Caco-2 (cell line): ENCODE measurements around the gene SEMA4C. TPM values are rescaled to one million over a fixed set of nuclear protein-coding genes. Genes with fewer than 3 reads are reported as not detected.

Experiments used
- BruUV-seq: library from RNA; stranded (reverse); fragments of 400-500 nt; replicated peaks from 2 replicates; lab custom pipeline; 2021; lab: Mats Ljungman, UMichigan
- CTCF ChIA-PET: fragments of 300-600 bp; sonication (Branson Sonifier 250); formaldehyde crosslinking; loops from one replicate; lab custom pipeline; 2022; ENCODE audit warnings: antibody characterized with exemption; lab: Charles Lee
- POLR2A ChIA-PET: fragments of 300-600 bp; sonication (Branson Sonifier 250); formaldehyde crosslinking; loops from one replicate; lab custom pipeline; 2022; ENCODE audit warnings: antibody characterized with exemption; lab: Charles Lee
- DNase-seq, 2 experiments: peaks; one replicate each; pipeline versions ENCODE4 v3.0.0 to v3.0.0-alpha.2; 2020 to 2022
- H3K27me3 ChIP-seq: replicated peaks from 2 replicates; pipeline ENCODE4 v1.6.0; 2011; ENCODE audit warnings: low read length; ENCODE audit not compliant: control insufficient read depth, insufficient read depth
- H3K36me3 ChIP-seq: 2 replicates; pipeline ENCODE4 v1.5.1; 2011; ENCODE audit warnings: low read length; ENCODE audit not compliant: control insufficient read depth, insufficient read depth
- H3K4me1 ChIP-seq: fragments of 250-450 bp; sonication (Bioruptor Pico); 2 replicates; pipeline ENCODE4 v1.5.1; 2020; ENCODE audit warnings: mild to moderate bottlenecking
- H3K4me3 ChIP-seq: 2 replicates; pipeline ENCODE4 v1.5.1; 2011; ENCODE audit warnings: low read depth, mild to moderate bottlenecking, control low read depth, low read length
- H3K9me3 ChIP-seq: fragments of 250-450 bp; sonication (Bioruptor Pico); 2 replicates; pipeline ENCODE4 v1.5.1; 2020; ENCODE audit warnings: mild to moderate bottlenecking, moderate library complexity
- H3K27ac Mint-ChIP-seq: one replicate; pipeline ENCODE4 v1.8.0; 2022; ENCODE audit warnings: mixed read lengths; ENCODE audit not compliant: unreplicated experiment
- H3K27me3 Mint-ChIP-seq: one replicate; pipeline ENCODE4 v1.8.0; 2022; ENCODE audit warnings: mixed read lengths; ENCODE audit not compliant: insufficient read depth, unreplicated experiment
- H3K36me3 Mint-ChIP-seq: one replicate; pipeline ENCODE4 v1.8.0; 2022; ENCODE audit warnings: mild to moderate bottlenecking, mixed read lengths; ENCODE audit not compliant: insufficient read depth, unreplicated experiment
- H3K4me1 Mint-ChIP-seq: one replicate; pipeline ENCODE4 v1.8.0; 2022; ENCODE audit warnings: low read depth, mixed read lengths; ENCODE audit not compliant: unreplicated experiment
- H3K4me3 Mint-ChIP-seq: one replicate; pipeline ENCODE4 v1.8.0; 2022; ENCODE audit warnings: mild to moderate bottlenecking, moderate library complexity, mixed read lengths; ENCODE audit not compliant: unreplicated experiment
- H3K9me3 Mint-ChIP-seq: one replicate; pipeline ENCODE4 v1.8.0; 2022; ENCODE audit warnings: mixed read lengths; ENCODE audit not compliant: unreplicated experiment
- intact Hi-C: fragments of 100-400 bp; cut with micrococcal nuclease; formaldehyde crosslinking; loops from one replicate; pipeline ENCODE4 v1.10.0; 2022; ENCODE audit not compliant: unreplicated experiment
- total RNA-seq: library from RNA; stranded (reverse); gene quantifications from 2 replicates; pipeline ENCODE4 v1.2.3, GENCODE V29; 2022
- TF ChIP-seq, protein P1 (sequence below), 2 experiments: fragments of 200-600 bp in 1 of 2; IDR thresholded peaks; 1 replicate in 1 of 2; 2 replicates in 1 of 2; pipeline versions ENCODE4 v1.5.1 to v1.8.0; 2011 to 2022; ENCODE audit warnings: antibody characterized with exemption in 1 of 2, control low read depth in 1 of 2, inconsistent platforms in 1 of 2, low read depth in 1 of 2, low read length in 1 of 2, mild to moderate bottlenecking in 1 of 2, moderate library complexity in 1 of 2; ENCODE audit not compliant: insufficient read depth in 1 of 2, severe bottlenecking in 1 of 2, unreplicated experiment in 1 of 2

SEMA4C gene
- total RNA-seq, 1 experiment from 2014 or later: 29.9 TPM

DNA sequence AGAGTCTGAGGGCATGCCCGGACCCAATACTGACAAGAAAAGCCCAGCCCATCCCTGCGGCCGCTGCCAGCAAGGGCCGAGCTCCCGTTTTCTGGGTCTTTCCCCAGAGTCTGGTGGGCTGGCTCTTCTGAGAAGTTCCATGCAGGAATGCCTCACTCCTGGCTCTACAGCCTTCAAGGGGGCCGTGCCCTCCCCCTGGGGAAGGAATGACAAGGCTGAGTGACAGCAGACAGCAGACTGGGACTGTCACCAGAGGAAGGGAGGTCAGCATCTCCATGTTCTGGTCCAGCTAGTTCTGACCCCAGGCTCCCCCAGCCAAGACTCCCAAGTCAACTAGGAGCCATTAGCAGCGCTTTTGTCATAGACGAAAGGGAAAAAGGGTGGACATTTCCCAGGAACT is 13.0 kb upstream of the SEMA4C start:
- ChIA-PET POLR2A (no interaction called here), CTCF (no interaction called here)
- no peak overlapping the region for H3K4me3 Mint-ChIP-seq
- H3K9me3 Mint-ChIP-seq: no peaks in the 10 kb centered on the region
- no peak overlapping the region for H3K27ac Mint-ChIP-seq
- intact Hi-C loops: no loop called here
- no peaks in the 10 kb centered on the region for H3K36me3 Mint-ChIP-seq
- BruUV-seq: no TSS peak
- Histone ChIP-seq H3K27me3 (no peaks in the 10 kb centered on the region), H3K36me3 (no peaks in the 10 kb centered on the region), H3K4me1 (peaks cover 23% of the 10 kb centered on the region), H3K9me3 (no peaks in the 10 kb centered on the region), H3K4me3 (no peak overlapping the region)
- DNase-seq: no peak
- H3K4me1 Mint-ChIP-seq: peaks cover 22% of the 10 kb centered on the region
- H3K27me3 Mint-ChIP-seq: no peaks in the 10 kb centered on the region
- TF ChIP-seq, protein P1, sequence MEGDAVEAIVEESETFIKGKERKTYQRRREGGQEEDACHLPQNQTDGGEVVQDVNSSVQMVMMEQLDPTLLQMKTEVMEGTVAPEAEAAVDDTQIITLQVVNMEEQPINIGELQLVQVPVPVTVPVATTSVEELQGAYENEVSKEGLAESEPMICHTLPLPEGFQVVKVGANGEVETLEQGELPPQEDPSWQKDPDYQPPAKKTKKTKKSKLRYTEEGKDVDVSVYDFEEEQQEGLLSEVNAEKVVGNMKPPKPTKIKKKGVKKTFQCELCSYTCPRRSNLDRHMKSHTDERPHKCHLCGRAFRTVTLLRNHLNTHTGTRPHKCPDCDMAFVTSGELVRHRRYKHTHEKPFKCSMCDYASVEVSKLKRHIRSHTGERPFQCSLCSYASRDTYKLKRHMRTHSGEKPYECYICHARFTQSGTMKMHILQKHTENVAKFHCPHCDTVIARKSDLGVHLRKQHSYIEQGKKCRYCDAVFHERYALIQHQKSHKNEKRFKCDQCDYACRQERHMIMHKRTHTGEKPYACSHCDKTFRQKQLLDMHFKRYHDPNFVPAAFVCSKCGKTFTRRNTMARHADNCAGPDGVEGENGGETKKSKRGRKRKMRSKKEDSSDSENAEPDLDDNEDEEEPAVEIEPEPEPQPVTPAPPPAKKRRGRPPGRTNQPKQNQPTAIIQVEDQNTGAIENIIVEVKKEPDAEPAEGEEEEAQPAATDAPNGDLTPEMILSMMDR (IDR thresholded peaks at IDR 0.05; ENCODE audit: insufficient read depth in 1 of 2, low read depth in 1 of 2, low read length in 1 of 2, severe bottlenecking in 1 of 2, unreplicated experiment in 1 of 2): no peak

DNA sequence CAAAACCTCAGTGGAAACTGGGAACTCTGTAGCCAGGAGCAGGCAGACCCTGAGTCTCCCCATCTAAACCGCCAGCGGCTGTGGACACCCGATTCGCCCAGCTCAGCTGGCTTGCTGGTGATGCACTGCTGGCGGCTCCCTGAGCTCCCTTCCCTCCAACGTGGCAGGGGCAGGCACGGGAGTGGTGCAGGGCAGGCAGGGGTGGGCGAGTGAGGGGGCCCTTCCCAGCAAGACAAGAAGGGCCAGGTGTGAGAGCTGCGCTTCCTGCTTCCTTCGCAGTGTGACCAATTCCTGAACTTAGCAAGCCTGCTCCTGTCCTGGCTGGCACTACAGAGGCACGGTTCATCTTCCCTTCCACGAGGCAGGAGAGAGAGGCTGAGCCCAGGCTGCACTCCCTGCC is 12.3 kb upstream of the SEMA4C start:
- intact Hi-C loops: no loop called here
- CTCF ChIA-PET: no interaction called here
- DNase-seq: no peak

DNA sequence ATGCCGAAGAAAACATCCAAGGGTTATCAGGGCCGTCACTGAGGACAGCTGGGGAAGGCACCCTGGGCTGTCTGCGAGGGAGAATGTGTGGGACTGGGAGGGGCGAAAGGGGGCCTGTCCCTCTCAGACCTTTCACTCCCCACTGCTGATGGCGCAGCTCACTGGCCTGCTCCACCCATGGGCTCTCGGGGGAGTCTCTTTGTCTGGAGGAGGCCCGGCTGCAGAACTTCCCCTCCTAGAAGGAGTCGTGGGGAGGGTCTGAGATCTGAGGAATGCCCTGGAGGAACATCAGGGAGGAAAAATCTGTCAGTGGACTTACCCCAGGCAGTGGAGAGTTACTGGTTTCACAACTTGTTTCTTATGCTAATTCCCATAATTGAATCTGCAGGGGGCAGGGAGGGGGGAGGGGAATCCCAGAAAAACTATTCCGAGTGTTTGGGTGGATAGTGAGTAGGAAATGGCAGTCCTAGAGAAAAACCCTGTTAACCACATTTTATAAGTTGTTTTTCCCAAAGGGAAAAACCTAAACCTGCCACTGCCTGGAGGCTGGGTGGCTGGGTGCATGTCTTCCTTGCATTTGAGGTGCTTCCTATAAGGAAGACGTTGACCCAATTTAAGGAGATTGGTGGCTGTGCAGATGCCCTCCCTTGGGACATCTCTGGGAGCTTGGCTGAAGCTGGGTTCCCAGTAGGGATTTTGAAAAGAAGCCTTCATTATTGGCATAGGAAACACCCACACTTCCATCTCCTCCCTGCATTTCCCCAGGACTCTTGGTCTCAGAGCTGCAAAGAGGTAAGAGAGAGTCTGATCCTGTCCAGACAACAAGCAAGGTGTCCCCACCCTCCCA is 11.7 kb upstream of the SEMA4C start:
- peaks cover 12% of the 10 kb centered on the region for H3K4me1 Mint-ChIP-seq
- intact Hi-C loops: no loop called here
- no peaks in the 10 kb centered on the region for H3K27me3 ChIP-seq

More for the DNA sequence above, 12.3 kb upstream of the SEMA4C start:
- no peaks in the 10 kb centered on the region for H3K36me3 ChIP-seq
- H3K27ac Mint-ChIP-seq: no peak overlapping the region
- no peak overlapping the region for H3K4me3 Mint-ChIP-seq
- no peaks in the 10 kb centered on the region for H3K27me3 ChIP-seq
- peaks cover 16% of the 10 kb centered on the region for H3K4me1 ChIP-seq
- BruUV-seq: no TSS peak
- H3K4me1 Mint-ChIP-seq: peaks cover 15% of the 10 kb centered on the region
- POLR2A ChIA-PET: no interaction called here
- no peaks in the 10 kb centered on the region for H3K27me3 Mint-ChIP-seq
- no peaks in the 10 kb centered on the region for H3K9me3 ChIP-seq
- no peaks in the 10 kb centered on the region for H3K9me3 Mint-ChIP-seq
- no peaks in the 10 kb centered on the region for H3K36me3 Mint-ChIP-seq
- H3K4me3 ChIP-seq: no peak overlapping the region
- TF ChIP-seq, protein P1 (IDR thresholded peaks at IDR 0.05; ENCODE audit: insufficient read depth in 1 of 2, low read depth in 1 of 2, low read length in 1 of 2, severe bottlenecking in 1 of 2, unreplicated experiment in 1 of 2): no peak

More for the DNA sequence above, 11.7 kb upstream of the SEMA4C start:
- no TSS peak for BruUV-seq
- ChIA-PET POLR2A (no interaction called here), CTCF (no interaction called here)
- Mint-ChIP-seq H3K27ac (peak overlapping the region; percentile 29), H3K9me3 (no peaks in the 10 kb centered on the region), H3K36me3 (no peaks in the 10 kb centered on the region), H3K27me3 (no peaks in the 10 kb centered on the region), H3K4me3 (no peak overlapping the region)
- Histone ChIP-seq H3K4me3 (no peak overlapping the region), H3K36me3 (no peaks in the 10 kb centered on the region), H3K9me3 (no peaks in the 10 kb centered on the region), H3K4me1 (peaks cover 9% of the 10 kb centered on the region)
- DNase-seq: peak in 1 of 2 experiments; percentile 61
- TF ChIP-seq, protein P1 (IDR thresholded peaks at IDR 0.05; ENCODE audit: insufficient read depth in 1 of 2, low read depth in 1 of 2, low read length in 1 of 2, severe bottlenecking in 1 of 2, unreplicated experiment in 1 of 2): no peak
